Right kidney (tissue), 1 donor: ENCODE data around the gene CACNA1C.
A peak's percentile ranks its signal among the peaks of the same experiment; 100 is the strongest.

Experiments
- DNase-seq: peaks from one replicate; pipeline ENCODE4 v3.0.0-alpha.2; 2016

CACNA1C gene

GRCh38 chr12:2529807-2530206, 477.0 kb downstream of the CACNA1C start:
- no peak for DNase-seq

GRCh38 chr12:2531371-2531770, 478.6 kb downstream of the CACNA1C start:
- no peak for DNase-seq

DNA sequence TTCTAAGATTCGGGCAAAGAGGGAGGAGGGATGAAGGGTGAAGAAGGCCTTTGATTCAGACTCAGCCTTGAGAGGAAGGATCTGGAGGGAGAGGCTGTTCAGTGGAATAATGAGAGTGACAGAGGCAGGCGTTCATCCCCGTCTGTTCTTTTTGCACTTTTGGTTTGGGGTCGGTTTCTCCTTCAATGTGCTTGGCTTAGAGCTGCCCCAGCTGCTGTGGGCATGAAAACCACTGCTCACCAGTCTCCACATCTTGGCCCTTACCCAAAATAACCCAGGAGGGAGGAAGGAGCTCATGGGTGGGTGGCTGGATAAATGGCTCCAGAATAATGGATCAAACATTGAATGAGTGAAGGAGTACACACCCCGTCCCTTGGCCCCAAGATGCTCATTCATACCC, 480.2 kb downstream of the CACNA1C start:
- no peak for DNase-seq

DNA sequence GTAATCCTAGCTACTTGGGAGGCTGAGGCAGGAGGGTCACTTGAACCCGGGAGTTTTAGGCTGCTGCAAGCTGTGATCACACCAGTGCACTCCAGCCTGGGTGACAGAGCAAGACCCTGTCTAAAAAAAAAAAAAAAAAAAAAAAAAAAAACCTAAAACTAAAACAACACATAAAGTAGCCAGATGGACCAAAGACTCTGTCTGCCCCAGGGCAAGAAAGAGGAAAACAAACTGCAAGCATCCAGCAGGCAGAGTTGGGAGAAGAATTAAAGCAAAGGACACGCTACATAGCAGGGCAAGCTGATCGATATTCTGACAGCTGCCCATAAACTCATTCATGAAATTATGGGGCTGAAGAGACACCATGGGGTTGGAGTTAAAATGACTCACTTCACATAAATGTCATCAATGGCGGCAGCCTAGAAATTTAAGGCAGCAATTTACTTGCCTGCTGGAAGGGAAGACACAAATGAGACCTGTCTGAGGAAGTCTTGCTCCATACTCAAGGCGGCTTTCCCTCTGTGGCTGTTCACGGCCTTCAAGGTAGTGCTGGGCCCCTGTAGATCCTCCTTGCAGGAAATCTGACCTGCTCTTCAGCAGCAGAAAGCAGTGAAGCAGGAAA, 482.9 kb downstream of the CACNA1C start:
- peak; percentile 45 for DNase-seq

DNA sequence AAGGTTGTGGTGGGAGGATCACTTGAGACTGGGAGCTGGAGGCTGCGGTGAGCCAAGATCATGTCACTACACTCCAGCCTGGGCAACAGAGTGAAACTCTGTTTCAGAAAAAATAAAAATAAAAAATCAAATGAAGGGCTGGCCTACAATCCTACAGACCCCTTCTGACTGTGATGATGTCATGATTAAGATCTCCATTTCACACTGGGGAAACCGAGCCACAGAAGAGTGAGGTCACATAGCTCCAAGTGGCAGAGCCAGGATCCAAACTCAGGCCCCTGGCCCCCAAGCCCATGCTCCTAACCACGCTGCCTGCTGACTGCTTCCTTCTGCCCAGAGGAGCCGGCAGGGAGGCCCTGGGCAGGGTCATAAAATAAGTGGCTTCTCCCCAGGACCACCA, 483.9 kb downstream of the CACNA1C start:
- no peak for DNase-seq

DNA sequence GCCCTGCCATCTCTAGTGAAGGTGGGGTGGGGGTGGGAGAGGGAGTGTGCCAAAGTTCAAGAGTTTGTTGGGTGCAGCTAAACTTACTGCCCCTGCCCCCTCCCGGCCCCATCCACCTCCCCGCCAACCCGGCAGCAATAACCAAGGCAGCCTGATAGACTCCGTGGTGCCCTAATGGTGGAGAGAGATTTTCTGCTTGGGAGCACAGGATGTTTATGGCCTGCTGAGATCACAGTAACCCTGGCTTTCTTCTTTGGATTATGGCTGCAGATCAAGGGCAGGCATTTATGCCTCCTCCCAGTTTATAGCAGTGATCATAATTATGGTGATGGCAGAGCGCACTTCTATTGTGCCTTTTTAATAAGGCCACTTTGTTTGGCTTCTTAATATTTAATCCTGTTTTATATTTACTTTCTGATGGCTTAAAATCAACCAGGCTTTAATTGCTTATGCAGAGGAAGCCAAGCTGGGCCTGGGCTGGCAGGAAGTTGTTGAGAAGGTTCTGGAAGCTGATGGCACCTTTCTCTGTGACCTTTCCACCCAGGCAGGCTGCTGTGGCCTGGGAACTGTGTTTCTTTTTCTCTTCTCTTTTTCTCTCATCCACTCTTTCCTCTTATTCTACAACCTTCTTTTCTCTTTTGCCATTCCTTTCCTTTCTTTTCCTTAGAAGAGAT, 485.2 kb downstream of the CACNA1C start:
- DNase-seq: peak; percentile 56

- no peak for DNase-seq
Measured at GRCh38 chr12:2539938-2540337, 487.2 kb downstream of the CACNA1C start.

- no peak for DNase-seq
Measured at GRCh38 chr12:2540535-2540941, 487.8 kb downstream of the CACNA1C start.

- no peak for DNase-seq
Measured at GRCh38 chr12:2541631-2542204, 488.9 kb downstream of the CACNA1C start.

GRCh38 chr12:2543801-2544200, 491.0 kb downstream of the CACNA1C start:
- no peak for DNase-seq

DNA sequence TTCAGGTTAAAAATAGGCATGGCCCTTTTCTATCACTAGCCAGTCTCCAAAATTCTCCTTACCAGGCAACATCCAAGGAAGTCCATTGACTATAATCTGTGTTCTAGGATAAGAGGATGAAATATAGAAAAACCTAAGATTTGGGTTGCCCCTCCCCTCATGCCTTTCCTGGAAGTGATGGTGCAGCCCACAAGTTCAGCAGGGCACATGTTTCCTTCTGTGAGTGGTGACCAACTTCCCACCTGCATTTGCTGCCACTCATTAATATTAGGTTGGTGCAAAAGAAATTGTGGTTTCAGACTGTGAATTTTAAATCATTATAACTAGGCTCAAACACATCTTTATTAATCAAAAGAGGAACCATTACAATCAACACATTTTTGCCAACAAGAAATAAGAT, 491.4 kb downstream of the CACNA1C start:
- DNase-seq: no peak

- no peak for DNase-seq
Measured at GRCh38 chr12:2547273-2548044, 494.7 kb downstream of the CACNA1C start.

DNA sequence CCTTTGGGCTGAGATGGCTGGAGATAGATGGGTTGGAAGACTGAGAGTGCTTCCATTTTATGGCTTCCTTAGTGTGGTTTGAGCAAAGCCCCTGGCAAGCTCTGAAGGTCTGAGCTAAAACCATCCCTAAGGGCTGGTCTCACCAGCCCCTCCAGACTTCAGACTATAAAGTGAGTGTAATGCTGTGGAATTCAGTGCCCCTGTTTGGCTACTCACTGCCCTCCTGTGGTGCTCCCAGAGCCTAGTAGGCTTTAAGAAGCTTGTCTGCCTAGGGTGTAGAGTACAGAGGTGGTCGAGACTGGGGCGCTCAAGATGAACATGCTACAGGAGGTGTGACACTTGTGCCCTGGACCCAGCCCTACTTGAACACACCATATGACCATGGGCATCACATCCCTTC, 495.3 kb downstream of the CACNA1C start:
- DNase-seq: no peak

DNA sequence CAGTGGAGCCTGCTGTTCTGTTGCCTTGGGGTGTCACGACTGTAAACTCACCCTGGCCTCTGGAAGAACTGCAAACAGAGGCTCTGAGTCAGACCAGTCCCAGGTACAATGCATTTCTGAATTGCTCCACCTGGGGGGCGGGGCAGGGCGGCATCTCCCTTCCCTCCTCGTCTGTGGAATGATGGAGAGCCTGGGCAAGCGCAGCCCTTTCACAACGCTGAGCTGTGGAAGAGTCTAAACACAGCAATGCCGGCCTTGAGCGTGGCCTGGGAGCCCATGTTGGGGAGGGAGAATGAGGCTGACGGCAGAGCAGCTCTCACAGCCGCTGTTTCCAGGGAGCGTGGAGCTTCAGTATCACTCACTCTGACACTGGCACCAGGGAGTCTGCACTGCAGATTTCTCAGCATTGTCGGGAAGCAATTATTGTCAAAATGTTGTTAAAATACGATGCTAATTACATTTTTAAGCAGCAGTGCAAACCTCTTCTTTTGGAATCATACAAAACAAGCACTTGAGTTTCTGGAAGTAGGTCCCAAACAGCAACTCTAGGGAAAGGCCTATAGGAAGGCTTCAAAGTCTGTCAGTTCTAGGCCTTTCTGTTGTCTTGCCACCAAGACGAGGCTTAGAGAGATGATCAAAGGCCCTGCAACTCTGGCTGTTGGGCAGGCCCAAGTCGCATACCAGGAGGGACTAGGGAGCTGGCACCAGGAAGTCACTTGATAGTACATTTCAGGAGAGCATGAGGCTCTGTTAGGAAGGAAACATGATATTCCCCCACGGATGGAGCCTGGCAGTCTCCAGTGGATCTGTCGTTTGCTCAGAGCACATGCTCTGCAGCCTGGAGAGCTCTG, 498.0 kb downstream of the CACNA1C start:
- DNase-seq: no peak

GRCh38 chr12:2551412-2551900, 498.7 kb downstream of the CACNA1C start:
- no peak for DNase-seq

DNA sequence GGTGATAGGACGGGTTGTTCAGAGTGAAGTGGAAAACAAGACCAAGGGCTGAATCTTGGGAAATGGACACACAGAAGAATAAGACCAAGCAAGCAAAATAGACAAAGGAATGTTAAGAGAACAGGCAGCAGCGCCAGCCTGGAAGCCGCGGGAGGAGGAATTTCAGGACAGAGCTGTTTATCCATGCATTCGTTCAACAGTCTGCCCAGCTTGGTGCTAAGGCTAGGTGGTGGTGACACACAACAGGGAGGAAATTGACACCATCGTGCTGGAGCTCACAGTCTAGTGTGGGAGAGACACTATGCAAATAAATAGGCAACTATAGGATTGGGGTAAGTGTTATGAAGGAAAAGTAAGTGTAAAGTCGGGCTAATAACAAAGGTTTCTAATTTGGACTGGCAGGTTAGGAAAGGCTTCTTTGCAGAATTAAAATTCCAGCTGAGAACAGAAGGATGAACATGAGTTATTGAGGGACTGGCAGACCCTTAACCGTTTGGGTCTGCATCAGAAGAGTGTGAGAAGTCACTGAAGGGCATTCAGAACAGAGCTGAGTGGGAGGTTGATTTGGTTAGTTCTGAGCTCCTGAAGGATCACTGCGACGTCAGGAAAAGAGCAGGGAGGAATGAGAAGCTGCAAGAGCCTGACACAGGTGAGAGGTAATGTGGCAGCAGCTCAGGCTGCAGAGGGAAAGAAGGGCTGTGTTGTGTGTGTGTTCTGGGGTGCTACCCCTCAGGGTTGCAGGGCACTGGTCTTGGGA, 499.4 kb downstream of the CACNA1C start:
- no peak for DNase-seq

DNA sequence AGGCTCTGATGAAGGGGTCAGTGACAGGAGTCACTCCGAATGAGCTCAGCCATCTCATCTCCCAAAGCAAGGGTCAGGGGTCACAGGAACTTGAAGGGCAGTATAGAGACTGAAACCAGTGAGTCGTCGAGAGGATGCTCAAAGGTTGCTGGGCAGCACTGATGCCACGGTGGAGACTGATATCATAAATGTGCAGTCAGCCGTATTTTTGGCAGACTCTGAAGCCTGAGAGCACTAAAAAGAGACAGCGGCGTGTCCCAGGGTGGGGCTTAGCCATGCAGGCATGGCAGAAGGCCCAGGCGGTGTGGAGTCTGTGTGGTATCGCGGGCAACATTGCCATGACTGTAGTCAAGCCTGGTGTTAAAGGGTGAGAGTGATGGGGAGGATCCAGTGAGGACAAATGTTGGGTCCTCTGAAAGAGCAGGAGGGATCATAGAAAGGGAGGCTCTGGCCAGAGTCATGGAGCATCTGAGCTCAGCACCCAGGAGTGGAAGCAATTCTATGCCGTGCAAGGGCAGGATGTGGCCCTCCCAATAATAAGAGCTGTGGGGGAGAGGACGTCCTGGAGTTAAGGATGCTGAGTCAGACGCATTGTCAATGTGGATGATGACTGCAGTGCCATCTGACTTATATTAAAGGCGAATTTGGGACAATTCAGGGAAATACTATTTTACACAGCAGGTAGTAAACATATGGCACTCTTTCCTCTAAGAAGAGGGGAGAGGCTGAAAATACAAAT, 500.8 kb downstream of the CACNA1C start:
- no peak for DNase-seq

DNA sequence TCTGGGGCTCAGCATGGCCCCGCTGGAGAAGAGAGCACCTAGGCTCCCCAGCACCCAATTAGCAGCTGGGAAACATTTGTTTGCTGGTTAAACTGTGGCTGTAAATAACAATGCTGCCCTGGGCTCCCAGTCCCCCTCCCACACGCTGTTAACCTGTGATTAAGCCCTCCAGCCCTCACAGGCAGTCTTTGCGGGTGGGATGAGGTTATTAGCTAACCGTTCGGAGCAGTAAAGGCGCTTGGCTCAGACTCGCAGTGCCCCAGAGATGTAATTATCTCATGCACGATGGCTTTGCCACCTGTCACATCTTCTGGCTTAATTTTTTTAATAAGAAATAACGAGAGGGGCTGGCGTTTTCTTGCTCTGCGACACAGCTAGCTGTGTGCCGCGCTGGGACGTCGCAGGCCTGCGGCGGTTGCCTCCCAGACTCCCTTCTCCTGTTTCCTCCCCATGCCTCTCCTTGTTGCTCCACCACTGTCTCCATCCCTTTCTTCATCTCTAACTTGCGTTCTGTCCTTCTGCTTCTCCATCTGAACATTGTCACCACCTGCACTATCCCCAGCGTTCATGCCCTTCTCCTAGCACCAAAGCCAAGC, 502.8 kb downstream of the CACNA1C start:
- no peak for DNase-seq

- no peak for DNase-seq
Measured at GRCh38 chr12:2557597-2557996, 504.8 kb downstream of the CACNA1C start.

DNA sequence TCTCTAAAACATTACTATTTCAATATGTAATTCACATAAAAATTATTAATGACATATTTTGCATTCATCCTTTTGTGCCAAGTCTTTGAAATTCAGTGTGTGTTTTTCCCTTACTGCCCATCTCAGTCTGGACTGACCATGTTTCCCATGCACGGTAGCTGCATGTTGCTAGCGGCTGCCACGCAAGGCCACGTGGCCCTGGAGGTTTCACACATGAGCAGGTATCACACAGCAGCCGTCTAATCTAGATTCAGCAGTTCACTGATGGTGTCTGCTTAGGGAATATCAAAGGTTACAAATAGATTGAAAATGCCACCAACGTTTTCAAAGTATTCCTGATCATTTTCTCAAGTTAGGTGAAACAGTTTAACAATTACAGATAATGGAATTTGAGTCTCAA, 507.1 kb downstream of the CACNA1C start:
- DNase-seq: no peak
